Adipocyte (in vitro differentiated cells): ENCODE measurements around the gene GEMIN4.
A peak's percentile ranks its signal among the peaks of the same experiment; 100 is the strongest.
"Not testable (repeated sequence)": the region's sequence is repeated elsewhere in the genome, so short reads cannot be mapped to it uniquely, and the experiment has no call there.

Experiments used
- DNase-seq: peaks from one replicate; pipeline ENCODE4 v3.0.0-alpha.2; 2015; ENCODE audit warnings: low read depth
- H3K27me3 ChIP-seq: replicated peaks from 2 replicates; pipeline ENCODE4 v1.7.0; 2013; ENCODE audit warnings: mild to moderate bottlenecking, low read length, moderate library complexity; ENCODE audit not compliant: control insufficient read depth, insufficient read depth
- H3K36me3 ChIP-seq: 2 replicates; pipeline ENCODE4 v1.7.0; 2013; ENCODE audit warnings: low read length, mild to moderate bottlenecking, moderate library complexity; ENCODE audit not compliant: control insufficient read depth, insufficient read depth, severe bottlenecking
- H3K4me1 ChIP-seq: 2 replicates; pipeline ENCODE4 v1.7.0; 2013; ENCODE audit warnings: mild to moderate bottlenecking, low read length, moderate library complexity; ENCODE audit not compliant: control insufficient read depth, insufficient read depth
- H3K4me3 ChIP-seq: 2 replicates; pipeline ENCODE4 v1.7.0; 2013; ENCODE audit warnings: mild to moderate bottlenecking, low read length, moderate library complexity
- H3K9ac ChIP-seq: 2 replicates; pipeline ENCODE4 v1.7.0; 2013; ENCODE audit warnings: mild to moderate bottlenecking, low read length, moderate library complexity
- H3K9me3 ChIP-seq: 2 replicates; pipeline ENCODE4 v1.7.0; 2013; ENCODE audit warnings: mild to moderate bottlenecking, low read length, moderate library complexity; ENCODE audit not compliant: control insufficient read depth

GEMIN4 gene

DNA sequence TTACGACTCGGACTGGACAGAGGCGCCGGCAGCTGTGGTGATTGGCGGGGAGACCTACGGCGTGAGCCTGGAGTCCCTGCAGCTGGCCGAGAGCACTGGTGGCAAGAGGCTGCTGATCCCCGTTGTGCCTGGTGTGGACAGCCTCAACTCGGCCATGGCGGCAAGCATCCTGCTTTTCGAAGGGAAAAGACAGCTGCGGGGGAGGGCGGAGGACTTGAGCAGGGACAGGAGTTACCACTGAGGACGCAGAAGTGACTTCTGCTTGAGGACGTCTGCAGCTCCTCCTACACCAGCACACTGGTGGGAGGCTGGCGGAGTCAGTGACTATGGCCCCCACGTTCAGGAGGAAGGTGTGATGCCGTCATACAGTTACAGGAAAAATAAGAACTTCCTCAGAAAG lies 39.8 kb upstream of the GEMIN4 start:
- Histone ChIP-seq H3K4me1 (peaks cover 8% of the 10 kb centered on the region), H3K9me3 (no peaks in the 10 kb centered on the region)
- DNase-seq: no peak

DNA sequence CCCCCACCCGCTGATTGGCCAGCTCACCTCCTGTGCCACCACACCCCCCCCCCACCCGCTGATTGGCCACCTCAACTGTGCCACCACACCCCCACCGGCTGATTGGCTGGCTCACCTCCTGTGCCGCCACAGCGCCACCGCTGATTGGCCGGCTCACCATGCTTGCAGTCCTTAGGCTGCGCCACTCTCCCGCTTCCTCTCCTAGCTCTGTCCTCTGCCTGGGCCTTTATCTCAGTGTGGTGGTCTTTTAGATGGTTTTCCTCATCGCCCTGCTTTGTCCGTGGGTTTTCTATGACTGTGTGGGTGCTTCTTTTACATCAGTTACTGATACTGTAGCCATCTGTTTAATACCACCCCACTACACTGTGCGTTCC lies 38.8 kb upstream of the GEMIN4 start:
- H3K9me3 ChIP-seq, H3K4me1 ChIP-seq, DNase-seq, H3K27me3 ChIP-seq, H3K4me3 ChIP-seq, H3K9ac ChIP-seq: not testable (repeated sequence)
- H3K36me3 ChIP-seq: peaks cover 47% of the 10 kb centered on the region

More for the DNA sequence above, 39.8 kb upstream of the GEMIN4 start:
- Histone ChIP-seq H3K4me3 (no peak overlapping the region), H3K9ac (no peak overlapping the region), H3K27me3 (no peaks in the 10 kb centered on the region), H3K36me3 (peaks cover 47% of the 10 kb centered on the region)

DNA sequence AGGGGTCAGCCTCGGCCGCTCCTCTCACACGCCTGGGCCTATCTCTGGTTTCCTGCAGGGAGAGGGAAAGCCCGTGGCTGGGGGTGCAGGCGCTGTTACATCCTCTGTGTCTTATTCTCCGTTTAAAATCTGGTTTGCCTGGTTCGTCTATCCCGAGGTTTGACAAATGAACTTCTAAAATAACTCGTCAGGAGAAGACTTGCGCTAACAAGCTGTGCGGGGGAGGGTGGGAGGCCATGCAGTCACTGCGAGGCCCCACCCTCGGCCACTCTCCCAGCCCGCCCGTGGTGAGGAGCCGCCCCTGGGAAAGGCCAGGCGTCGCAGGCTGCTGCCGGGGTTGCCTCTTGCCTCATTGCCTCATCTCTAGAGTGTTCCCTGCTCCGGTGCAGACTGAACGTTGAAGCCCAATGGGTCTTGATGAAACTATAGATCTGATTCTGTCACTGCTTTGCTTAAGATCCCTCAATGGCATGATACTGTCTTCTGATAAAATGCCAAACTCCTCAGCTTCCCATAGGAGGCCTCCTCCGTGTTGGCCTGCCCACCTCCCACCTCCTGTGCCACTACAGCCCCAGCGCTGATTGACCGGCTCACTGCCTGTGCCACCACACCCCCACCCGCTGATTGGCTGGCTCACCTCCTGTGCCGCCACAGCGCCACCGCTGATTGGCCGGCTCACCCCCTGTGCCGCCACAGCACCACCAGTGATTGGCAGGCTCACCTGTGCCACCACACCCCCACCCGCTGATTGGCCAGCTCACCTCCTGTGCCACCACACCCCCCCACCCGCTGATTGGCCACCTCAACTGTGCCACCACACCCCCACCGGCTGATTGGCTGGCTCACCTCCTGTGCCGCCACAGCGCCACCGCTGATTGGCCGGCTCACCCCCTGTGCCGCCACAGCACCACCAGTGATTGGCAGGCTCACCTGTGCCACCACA lies 38.1 kb upstream of the GEMIN4 start:
- H3K9ac ChIP-seq, H3K9me3 ChIP-seq, H3K4me1 ChIP-seq, DNase-seq, H3K27me3 ChIP-seq, H3K4me3 ChIP-seq: not testable (repeated sequence)
- H3K36me3 ChIP-seq: peaks cover 47% of the 10 kb centered on the region

DNA sequence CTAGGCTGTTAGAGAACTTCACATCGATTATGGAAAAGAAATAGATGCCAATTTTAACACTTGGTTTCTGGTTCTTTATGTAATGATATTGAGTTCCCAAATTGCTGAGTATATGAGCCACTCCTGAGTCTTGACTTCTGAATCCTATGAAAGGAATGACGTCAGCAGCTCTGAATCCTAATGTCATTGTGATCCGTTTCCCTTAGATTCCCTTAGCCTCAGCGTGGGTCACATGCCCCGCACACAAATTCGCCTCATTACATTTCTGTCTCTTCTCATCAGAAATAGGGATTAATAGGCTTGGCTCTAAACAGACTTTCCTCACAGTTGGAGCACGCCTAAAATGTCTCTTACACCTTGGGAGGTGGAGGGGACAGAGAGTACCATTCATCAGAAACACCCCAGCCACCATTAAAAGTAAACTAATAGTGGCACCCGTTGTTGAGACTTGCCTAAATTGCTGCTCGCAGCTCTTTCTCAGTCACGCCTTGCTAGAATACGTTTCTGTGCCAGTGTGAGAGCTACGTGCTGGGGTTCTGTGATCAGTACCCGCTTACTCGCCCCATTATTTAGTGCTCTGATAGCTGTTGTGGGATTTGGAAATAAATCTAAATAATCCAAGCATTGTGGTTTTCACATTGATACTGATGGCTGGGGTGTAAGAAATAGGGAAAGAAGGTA lies 37.2 kb upstream of the GEMIN4 start:
- H3K9ac ChIP-seq: no peak overlapping the region
- no peaks in the 10 kb centered on the region for H3K27me3 ChIP-seq
- H3K4me3 ChIP-seq: no peak overlapping the region
- no peaks in the 10 kb centered on the region for H3K4me1 ChIP-seq
- no peaks in the 10 kb centered on the region for H3K9me3 ChIP-seq
- DNase-seq: no peak
- peaks cover 47% of the 10 kb centered on the region for H3K36me3 ChIP-seq

- Histone ChIP-seq H3K36me3 (peaks cover 47% of the 10 kb centered on the region), H3K9ac (no peak overlapping the region), H3K4me1 (peaks cover 5% of the 10 kb centered on the region), H3K27me3 (no peaks in the 10 kb centered on the region), H3K4me3 (no peak overlapping the region), H3K9me3 (no peaks in the 10 kb centered on the region)
- no peak for DNase-seq
Observed at GRCh38 chr17:788551-788950, 36.5 kb upstream of the GEMIN4 start.

GRCh38 chr17:787641-788221 lies 35.7 kb upstream of the GEMIN4 start:
- H3K36me3 ChIP-seq: peaks cover 46% of the 10 kb centered on the region

DNA sequence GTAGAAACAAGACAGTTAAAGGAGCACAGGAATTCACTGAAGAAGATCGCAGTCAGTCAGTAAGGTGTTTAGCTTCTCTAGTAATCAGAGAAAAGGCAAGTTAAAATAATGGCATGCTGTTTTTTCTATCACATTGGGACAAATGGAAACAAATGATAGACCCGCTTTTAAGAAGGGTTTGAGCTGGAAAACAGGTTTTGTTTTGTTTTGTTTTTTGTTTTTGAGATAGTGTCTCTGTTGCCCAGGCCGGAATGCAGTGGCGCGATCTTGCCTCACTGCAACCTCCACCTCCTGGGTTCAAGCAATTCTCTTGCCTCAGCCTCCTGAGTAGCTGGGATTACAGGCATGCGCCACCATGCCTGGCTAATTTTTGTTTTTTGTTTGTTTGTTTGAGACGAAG lies 33.8 kb upstream of the GEMIN4 start:
- not testable (repeated sequence) for DNase-seq

More at GRCh38 chr17:787641-788221, 35.7 kb upstream of the GEMIN4 start:
- Histone ChIP-seq H3K9me3 (no peaks in the 10 kb centered on the region), H3K4me1 (peaks cover 13% of the 10 kb centered on the region), H3K9ac (no peak overlapping the region), H3K27me3 (no peaks in the 10 kb centered on the region), H3K4me3 (no peak overlapping the region)
- no peak for DNase-seq

GRCh38 chr17:784143-784542 lies 32.1 kb upstream of the GEMIN4 start:
- peaks cover 16% of the 10 kb centered on the region for H3K36me3 ChIP-seq
- no peak for DNase-seq
- no peaks in the 10 kb centered on the region for H3K27me3 ChIP-seq
- H3K9me3 ChIP-seq: no peaks in the 10 kb centered on the region
- H3K4me3 ChIP-seq: no peak overlapping the region
- H3K4me1 ChIP-seq: peaks cover 23% of the 10 kb centered on the region
- peak overlapping the region; percentile 96 for H3K9ac ChIP-seq

More for the DNA sequence above, 33.8 kb upstream of the GEMIN4 start:
- H3K27me3 ChIP-seq, H3K4me3 ChIP-seq, H3K9me3 ChIP-seq, H3K9ac ChIP-seq: not testable (repeated sequence)
- H3K36me3 ChIP-seq: peaks cover 28% of the 10 kb centered on the region
- peaks cover 20% of the 10 kb centered on the region for H3K4me1 ChIP-seq

DNA sequence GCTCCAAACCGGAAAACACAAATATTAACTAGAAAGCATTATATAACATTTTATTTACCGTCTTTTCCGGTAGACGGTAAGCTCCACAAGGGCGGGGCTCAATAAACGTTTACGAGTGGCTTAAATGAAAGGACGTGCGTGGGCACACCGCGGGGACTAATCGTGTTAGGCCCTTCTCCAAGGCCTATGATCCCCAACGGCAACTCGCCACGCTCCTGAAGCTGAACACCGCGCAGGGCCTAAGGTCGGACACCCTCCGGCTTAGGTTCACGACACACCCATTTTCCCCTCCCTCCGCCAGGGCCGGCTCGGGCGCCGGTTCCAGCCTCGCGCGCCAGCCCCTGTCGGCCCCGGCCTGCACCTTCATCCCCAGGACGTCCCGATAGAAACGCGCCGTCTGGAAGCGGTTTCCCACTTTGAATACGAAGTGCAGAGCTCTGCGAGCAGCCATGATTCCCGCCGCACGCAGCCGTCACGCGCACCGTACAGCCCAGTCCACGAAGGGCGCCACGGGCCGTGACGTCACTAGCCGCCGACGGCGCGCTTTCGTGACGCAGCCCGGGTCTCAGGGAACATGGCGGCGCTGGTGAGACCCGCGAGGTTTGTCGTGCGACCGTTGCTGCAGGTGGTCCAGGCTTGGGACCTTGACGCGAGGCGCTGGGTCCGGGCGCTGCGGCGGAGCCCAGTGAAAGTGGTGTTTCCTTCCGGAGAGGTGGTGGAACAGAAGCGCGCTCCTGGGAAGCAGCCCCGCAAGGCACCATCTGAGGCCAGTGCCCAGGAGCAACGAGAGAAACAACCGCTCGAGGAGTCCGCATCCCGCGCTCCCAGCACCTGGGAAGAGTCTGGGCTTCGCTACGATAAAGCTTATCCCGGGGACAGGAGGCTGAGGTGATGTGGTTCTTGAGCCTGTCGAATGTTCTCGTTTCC lies 30.0 kb upstream of the GEMIN4 start, which contains the start of the genes GLOD4 and MRM3:
GLOD4 (minus strand) TSS at position 476 of the 927 bp plus-strand sequence; CDS start at position 451, 25 bp downstream.
MRM3 (plus strand) TSS at position 549 of the 927 bp plus-strand sequence; CDS start at position 575, 26 bp downstream.
- peaks cover 17% of the 10 kb centered on the region for H3K36me3 ChIP-seq
- H3K9ac ChIP-seq: peak within 1 kb of the TSS; percentile 96
- peak; percentile 95 for DNase-seq
- peak within 1 kb of the TSS; percentile 94 for H3K4me3 ChIP-seq
- peaks cover 23% of the 10 kb centered on the region for H3K4me1 ChIP-seq
- no peaks in the 10 kb centered on the region for H3K9me3 ChIP-seq
- no peaks in the 10 kb centered on the region for H3K27me3 ChIP-seq

GRCh38 chr17:778096-778495 lies 26.0 kb upstream of the GEMIN4 start:
- no peak overlapping the region for H3K9ac ChIP-seq
- H3K36me3 ChIP-seq: peaks cover 52% of the 10 kb centered on the region
- no peaks in the 10 kb centered on the region for H3K27me3 ChIP-seq

More at GRCh38 chr17:778096-778495, 26.0 kb upstream of the GEMIN4 start:
- no peaks in the 10 kb centered on the region for H3K9me3 ChIP-seq
- H3K4me3 ChIP-seq: no peak overlapping the region
- peaks cover 14% of the 10 kb centered on the region for H3K4me1 ChIP-seq
- DNase-seq: no peak
